HEK293 (cell line): ENCODE data around the gene ZNF799.

ENCODE experiments used
- CTCF ChIA-PET: fragments of 350-600 bp; formaldehyde crosslinking; extraction: SDS; loops from one replicate; lab custom pipeline; 2021; ENCODE audit warnings: antibody characterized with exemption; lab: Yijun Ruan, JAX
- POLR2A ChIA-PET: fragments of 300-600 bp; formaldehyde crosslinking; extraction: SDS; loops from one replicate; lab custom pipeline; 2020; ENCODE audit warnings: antibody characterized with exemption, inconsistent platforms; lab: Yijun Ruan, JAX
- H3K27ac ChIP-seq: fragments of 200-500 bp; sonication (Bioruptor generic); 2 replicates; pipeline ENCODE4 v1.5.1; 2014; ENCODE audit warnings: low read depth, low read length, control low read depth, inconsistent platforms; ENCODE audit errors: extremely low read depth
- H3K36me3 ChIP-seq, 2 experiments: fragments of 200-500 bp in 1 of 2; sonication (Bioruptor generic) in 1 of 2; 1 replicate in 1 of 2; 2 replicates in 1 of 2; pipeline ENCODE4 v1.5.1; 2014 to 2017; ENCODE audit warnings: inconsistent platforms in 2 of 2, low read length in 2 of 2; ENCODE audit not compliant: control insufficient read depth in 2 of 2, insufficient read depth in 1 of 2
- H3K4me1 ChIP-seq: fragments of 200-500 bp; sonication (Bioruptor generic); 2 replicates; pipeline ENCODE4 v1.5.1; 2014; ENCODE audit warnings: mild to moderate bottlenecking, low read length, inconsistent platforms; ENCODE audit not compliant: control insufficient read depth, insufficient read depth
- H3K4me3 ChIP-seq: 2 replicates; pipeline ENCODE4 v1.5.1; 2011; ENCODE audit warnings: low read depth, mild to moderate bottlenecking, control low read depth, low read length, moderate library complexity
- H3K9me3 ChIP-seq: fragments of 200-500 bp; sonication (Bioruptor generic); 2 replicates; pipeline ENCODE4 v1.5.1; 2014; ENCODE audit warnings: low read depth, low read length, inconsistent platforms; ENCODE audit not compliant: control insufficient read depth, insufficient read depth
- BCL11A ChIP-seq: fragments of 450-650 bp; formaldehyde crosslinking; IDR thresholded peaks from 2 replicates; pipeline ENCODE4 v1.5.1; 2016; ENCODE audit warnings: low read depth, missing biosample characterization, missing genetic modification characterization
- GLIS1 ChIP-seq: fragments of 450-650 bp; formaldehyde crosslinking; IDR thresholded peaks from 2 replicates; pipeline ENCODE4 v1.5.1; 2016; ENCODE audit warnings: missing biosample characterization, missing genetic modification characterization
- HOXD13 ChIP-seq: sonication (generic); formaldehyde crosslinking; IDR thresholded peaks from 2 replicates; pipeline ENCODE4 v1.8.0; 2022; ENCODE audit warnings: missing genetic modification reagents, borderline replicate concordance
- IKZF3 ChIP-seq: fragments of 450-650 bp; IDR thresholded peaks from 2 replicates; pipeline ENCODE4 v1.5.0; 2018; ENCODE audit warnings: missing biosample characterization, mild to moderate bottlenecking, missing genetic modification characterization, moderate library complexity
- SALL2 ChIP-seq: fragments of 450-650 bp; formaldehyde crosslinking; IDR thresholded peaks from 2 replicates; pipeline ENCODE4 v1.5.0; 2017; ENCODE audit warnings: missing biosample characterization, mild to moderate bottlenecking, missing genetic modification characterization, borderline replicate concordance
- SCRT1 ChIP-seq: fragments of 450-650 bp; formaldehyde crosslinking; IDR thresholded peaks from 2 replicates; pipeline ENCODE4 v1.5.1; 2016; ENCODE audit warnings: missing biosample characterization, missing genetic modification characterization, borderline replicate concordance
- SCRT2 ChIP-seq: fragments of 450-650 bp; formaldehyde crosslinking; IDR thresholded peaks from 2 replicates; pipeline ENCODE4 v1.5.1; 2016; ENCODE audit warnings: missing biosample characterization, missing genetic modification characterization
- SP2 ChIP-seq: fragments of 450-650 bp; formaldehyde crosslinking; IDR thresholded peaks from 2 replicates; pipeline ENCODE4 v1.5.1; 2016; ENCODE audit warnings: missing biosample characterization, missing genetic modification characterization
- TRIM28 ChIP-seq: IDR thresholded peaks from 2 replicates; pipeline ENCODE4 v1.6.1; 2011; ENCODE audit warnings: low read length, control low read depth, borderline replicate concordance
- ZBTB20 ChIP-seq: fragments of 450-650 bp; formaldehyde crosslinking; IDR thresholded peaks from 2 replicates; pipeline ENCODE4 v1.5.1; 2016; ENCODE audit warnings: missing biosample characterization, missing genetic modification characterization
- ZNF133 ChIP-seq: fragments of 450-650 bp; formaldehyde crosslinking; IDR thresholded peaks from 2 replicates; pipeline ENCODE4 v1.5.1; 2016; ENCODE audit warnings: missing biosample characterization, missing genetic modification characterization
- ZNF140 ChIP-seq: fragments of 450-650 bp; formaldehyde crosslinking; IDR thresholded peaks from 2 replicates; pipeline ENCODE4 v1.5.1; 2016; ENCODE audit warnings: missing biosample characterization, missing genetic modification characterization
- ZNF146 ChIP-seq: fragments of 450-650 bp; formaldehyde crosslinking; IDR thresholded peaks from 2 replicates; pipeline ENCODE4 v1.5.1; 2016; ENCODE audit warnings: missing biosample characterization, missing genetic modification characterization
- ZNF16 ChIP-seq: fragments of 450-650 bp; formaldehyde crosslinking; IDR thresholded peaks from 2 replicates; pipeline ENCODE4 v1.5.1; 2016; ENCODE audit warnings: low read depth, missing biosample characterization, missing genetic modification characterization
- ZNF169 ChIP-seq: fragments of 450-650 bp; formaldehyde crosslinking; IDR thresholded peaks from 2 replicates; pipeline ENCODE4 v1.5.1; 2016; ENCODE audit warnings: missing biosample characterization, missing genetic modification characterization
- ZNF202 ChIP-seq: fragments of 450-650 bp; formaldehyde crosslinking; IDR thresholded peaks from 2 replicates; pipeline ENCODE4 v1.5.1; 2016; ENCODE audit warnings: missing biosample characterization, missing genetic modification characterization, borderline replicate concordance
- ZNF24 ChIP-seq: fragments of 450-650 bp; formaldehyde crosslinking; IDR thresholded peaks from 2 replicates; pipeline ENCODE4 v1.5.1; 2016; ENCODE audit warnings: missing biosample characterization, missing genetic modification characterization
- ZNF248 ChIP-seq: fragments of 450-650 bp; formaldehyde crosslinking; IDR thresholded peaks from 2 replicates; pipeline ENCODE4 v1.5.1; 2017; ENCODE audit warnings: missing biosample characterization, missing genetic modification characterization
- ZNF274 ChIP-seq, 2 experiments: fragments of 200-500 bp in 1 of 2; fragments of 450-650 bp in 1 of 2; sonication (Bioruptor generic) in 1 of 2; formaldehyde crosslinking in 1 of 2; IDR thresholded peaks; 2 replicates each; pipeline versions ENCODE4 v1.5.1 to v1.6.1; 2014 to 2016; ENCODE audit warnings: borderline replicate concordance in 1 of 2, inconsistent platforms in 1 of 2, low read length in 1 of 2, missing biosample characterization in 1 of 2, missing genetic modification characterization in 1 of 2
- ZNF302 ChIP-seq: fragments of 450-650 bp; formaldehyde crosslinking; IDR thresholded peaks from 2 replicates; pipeline ENCODE4 v1.5.1; 2016; ENCODE audit warnings: missing biosample characterization, missing genetic modification characterization, low read depth
- ZNF324 ChIP-seq: fragments of 450-650 bp; formaldehyde crosslinking; IDR thresholded peaks from 2 replicates; pipeline ENCODE4 v1.5.1; 2016; ENCODE audit warnings: missing biosample characterization, missing genetic modification characterization
- ZNF473 ChIP-seq: fragments of 450-650 bp; formaldehyde crosslinking; IDR thresholded peaks from 2 replicates; pipeline ENCODE4 v1.5.1; 2017; ENCODE audit warnings: missing biosample characterization, missing genetic modification characterization
- ZNF558 ChIP-seq: fragments of 450-650 bp; formaldehyde crosslinking; IDR thresholded peaks from 2 replicates; pipeline ENCODE4 v1.5.1; 2016; ENCODE audit warnings: missing biosample characterization, missing genetic modification characterization
- ZNF596 ChIP-seq: fragments of 450-650 bp; IDR thresholded peaks from 2 replicates; pipeline ENCODE4 v1.5.0; 2018; ENCODE audit warnings: missing biosample characterization, mild to moderate bottlenecking, missing genetic modification characterization, moderate library complexity
- ZNF624 ChIP-seq: fragments of 450-650 bp; formaldehyde crosslinking; IDR thresholded peaks from 2 replicates; pipeline ENCODE4 v1.5.1; 2017; ENCODE audit warnings: missing biosample characterization, missing genetic modification characterization
- TF ChIP-seq, protein P1 (sequence below): fragments of 450-650 bp; formaldehyde crosslinking; IDR thresholded peaks from 2 replicates; pipeline ENCODE4 v1.5.1; 2016; ENCODE audit warnings: missing biosample characterization, missing genetic modification characterization
- TF ChIP-seq, protein P2 (sequence below): fragments of 450-650 bp; formaldehyde crosslinking; IDR thresholded peaks from 2 replicates; pipeline ENCODE4 v1.5.1; 2016; ENCODE audit warnings: missing biosample characterization, missing genetic modification characterization
- TF ChIP-seq, protein P3 (sequence below): fragments of 450-650 bp; formaldehyde crosslinking; conservative IDR thresholded peaks from 2 replicates; pipeline ENCODE4 v1.5.1; 2016; ENCODE audit warnings: low read depth, missing biosample characterization, missing genetic modification characterization
- TF ChIP-seq, protein P4 (sequence below): fragments of 450-650 bp; formaldehyde crosslinking; IDR thresholded peaks from 2 replicates; pipeline ENCODE4 v1.5.1; 2016; ENCODE audit warnings: missing biosample characterization, missing genetic modification characterization
- TF ChIP-seq, protein P5 (sequence below): fragments of 450-650 bp; formaldehyde crosslinking; IDR thresholded peaks from 2 replicates; pipeline ENCODE4 v1.5.1; 2017; ENCODE audit warnings: missing biosample characterization, missing genetic modification characterization

The ZNF799 gene

DNA sequence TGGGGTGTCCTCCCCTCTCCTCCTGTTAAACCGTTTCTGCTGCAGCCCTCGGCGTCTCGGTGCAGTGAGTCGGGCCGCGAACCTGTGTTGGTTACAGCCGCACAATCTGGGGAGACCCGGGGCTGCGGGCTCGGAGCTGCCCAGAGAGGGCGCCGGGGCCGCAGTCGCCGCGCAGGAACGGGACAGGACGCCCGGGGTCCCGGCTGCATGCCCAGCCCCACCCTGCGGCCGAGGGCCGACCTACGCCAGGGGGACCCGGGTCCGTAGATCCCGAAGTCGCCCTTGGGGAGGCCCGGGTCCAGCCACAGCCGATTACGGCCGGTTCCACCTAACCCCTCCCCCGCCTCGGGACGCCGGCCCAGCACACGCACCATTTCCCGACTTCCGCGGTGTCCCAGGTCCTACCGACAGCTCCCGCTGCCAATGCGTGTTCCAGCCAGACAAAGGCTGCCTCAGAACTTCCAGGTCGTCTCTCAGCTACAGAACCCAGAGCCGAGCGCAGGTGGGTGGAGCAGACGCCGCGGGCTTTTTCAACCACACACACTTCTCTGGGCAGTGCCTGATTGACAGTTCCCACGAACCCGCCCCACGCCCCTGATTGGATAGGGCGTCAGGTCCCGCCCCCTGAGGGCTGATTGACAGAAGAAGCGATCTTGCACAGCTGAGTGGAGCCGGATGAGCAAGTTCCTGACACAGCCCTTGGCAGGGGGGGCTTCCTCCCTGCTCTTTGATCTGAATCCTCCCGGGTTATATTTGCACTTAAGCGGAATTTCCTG is 39.7 kb upstream of the ZNF799 start, which contains the start of gene ZNF443:
Gene ZNF443, minus strand, starts transcription at position 481 of the 776 bp plus-strand sequence. Its CDS starts 107 bp downstream, at position 374.
- peak within 1 kb of the TSS; percentile 76 for H3K4me3 ChIP-seq
- no peaks in the 10 kb centered on the region for H3K36me3 ChIP-seq
- H3K27ac ChIP-seq: peak within 1 kb of the TSS; percentile 72
- H3K9me3 ChIP-seq: no peaks in the 10 kb centered on the region
- ChIA-PET POLR2A (interaction anchor here (0.6 to 2.0 kb wide), 15 partner anchors 40 to 627 kb away, joined by 3 to 16 read pairs (median 3); partner anchors contain the start of genes ZNF433, ZNF44, ZNF440 and ZNF442), CTCF (interaction anchor here (0.7 to 1.1 kb wide), 4 partner anchors 42 to 517 kb away, joined by 3 read pairs; no protein-coding TSS in a partner anchor)
- H3K4me1 ChIP-seq: no peaks in the 10 kb centered on the region
- TF ChIP-seq ZNF16 (tag by site-specific recombination) (no peak), TRIM28 (no peak), ZNF274 (IDR thresholded peaks at IDR 0.05; ENCODE audit: low read length) (no peak), ZNF274 (tag by site-specific recombination; IDR thresholded peaks at IDR 0.05; ENCODE audit: borderline replicate concordance) (no peak), ZNF146 (no peak), ZBTB20 (tag by site-specific recombination) (peak; percentile 93), ZNF473 (tag by site-specific recombination) (no peak), ZNF24 (tag by site-specific recombination) (no peak), ZNF140 (tag by site-specific recombination) (no peak), IKZF3 (tag by site-specific recombination) (no peak), ZNF302 (tag by site-specific recombination) (no peak), SALL2 (tag by site-specific recombination) (no peak), ZNF202 (tag by site-specific recombination) (no peak), ZNF624 (tag by site-specific recombination) (no peak), ZNF596 (tag by site-specific recombination) (no peak), SCRT1 (tag by site-specific recombination) (no peak), ZNF248 (no peak), ZNF133 (tag by site-specific recombination) (no peak), ZNF169 (no peak), GLIS1 (no peak), ZNF558 (no peak), SP2 (tag by site-specific recombination) (peak; percentile 91), BCL11A (tag by site-specific recombination) (no peak), HOXD13 (CRISPR knock-in tag) (no peak), SCRT2 (no peak), ZNF324 (tag by site-specific recombination) (no peak)
- TF ChIP-seq, protein P1, sequence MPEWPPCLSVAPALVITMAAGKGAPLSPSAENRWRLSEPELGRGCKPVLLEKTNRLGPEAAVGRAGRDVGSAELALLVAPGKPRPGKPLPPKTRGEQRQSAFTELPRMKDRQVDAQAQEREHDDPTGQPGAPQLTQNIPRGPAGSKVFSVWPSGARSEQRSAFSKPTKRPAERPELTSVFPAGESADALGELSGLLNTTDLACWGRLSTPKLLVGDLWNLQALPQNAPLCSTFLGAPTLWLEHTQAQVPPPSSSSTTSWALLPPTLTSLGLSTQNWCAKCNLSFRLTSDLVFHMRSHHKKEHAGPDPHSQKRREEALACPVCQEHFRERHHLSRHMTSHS (tag by site-specific recombination): no peak
- TF ChIP-seq, protein P2, sequence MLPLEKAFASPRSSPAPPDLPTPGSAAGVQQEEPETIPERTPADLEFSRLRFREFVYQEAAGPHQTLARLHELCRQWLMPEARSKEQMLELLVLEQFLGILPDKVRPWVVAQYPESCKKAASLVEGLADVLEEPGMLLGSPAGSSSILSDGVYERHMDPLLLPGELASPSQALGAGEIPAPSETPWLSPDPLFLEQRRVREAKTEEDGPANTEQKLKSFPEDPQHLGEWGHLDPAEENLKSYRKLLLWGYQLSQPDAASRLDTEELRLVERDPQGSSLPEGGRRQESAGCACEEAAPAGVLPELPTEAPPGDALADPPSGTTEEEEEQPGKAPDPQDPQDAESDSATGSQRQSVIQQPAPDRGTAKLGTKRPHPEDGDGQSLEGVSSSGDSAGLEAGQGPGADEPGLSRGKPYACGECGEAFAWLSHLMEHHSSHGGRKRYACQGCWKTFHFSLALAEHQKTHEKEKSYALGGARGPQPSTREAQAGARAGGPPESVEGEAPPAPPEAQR (tag by site-specific recombination): no peak
- TF ChIP-seq, protein P3, sequence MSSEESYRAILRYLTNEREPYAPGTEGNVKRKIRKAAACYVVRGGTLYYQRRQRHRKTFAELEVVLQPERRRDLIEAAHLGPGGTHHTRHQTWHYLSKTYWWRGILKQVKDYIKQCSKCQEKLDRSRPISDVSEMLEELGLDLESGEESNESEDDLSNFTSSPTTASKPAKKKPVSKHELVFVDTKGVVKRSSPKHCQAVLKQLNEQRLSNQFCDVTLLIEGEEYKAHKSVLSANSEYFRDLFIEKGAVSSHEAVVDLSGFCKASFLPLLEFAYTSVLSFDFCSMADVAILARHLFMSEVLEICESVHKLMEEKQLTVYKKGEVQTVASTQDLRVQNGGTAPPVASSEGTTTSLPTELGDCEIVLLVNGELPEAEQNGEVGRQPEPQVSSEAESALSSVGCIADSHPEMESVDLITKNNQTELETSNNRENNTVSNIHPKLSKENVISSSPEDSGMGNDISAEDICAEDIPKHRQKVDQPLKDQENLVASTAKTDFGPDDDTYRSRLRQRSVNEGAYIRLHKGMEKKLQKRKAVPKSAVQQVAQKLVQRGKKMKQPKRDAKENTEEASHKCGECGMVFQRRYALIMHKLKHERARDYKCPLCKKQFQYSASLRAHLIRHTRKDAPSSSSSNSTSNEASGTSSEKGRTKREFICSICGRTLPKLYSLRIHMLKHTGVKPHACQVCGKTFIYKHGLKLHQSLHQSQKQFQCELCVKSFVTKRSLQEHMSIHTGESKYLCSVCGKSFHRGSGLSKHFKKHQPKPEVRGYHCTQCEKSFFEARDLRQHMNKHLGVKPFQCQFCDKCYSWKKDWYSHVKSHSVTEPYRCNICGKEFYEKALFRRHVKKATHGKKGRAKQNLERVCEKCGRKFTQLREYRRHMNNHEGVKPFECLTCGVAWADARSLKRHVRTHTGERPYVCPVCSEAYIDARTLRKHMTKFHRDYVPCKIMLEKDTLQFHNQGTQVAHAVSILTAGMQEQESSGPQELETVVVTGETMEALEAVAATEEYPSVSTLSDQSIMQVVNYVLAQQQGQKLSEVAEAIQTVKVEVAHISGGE (tag by site-specific recombination): peak; percentile 55
- TF ChIP-seq, protein P4, sequence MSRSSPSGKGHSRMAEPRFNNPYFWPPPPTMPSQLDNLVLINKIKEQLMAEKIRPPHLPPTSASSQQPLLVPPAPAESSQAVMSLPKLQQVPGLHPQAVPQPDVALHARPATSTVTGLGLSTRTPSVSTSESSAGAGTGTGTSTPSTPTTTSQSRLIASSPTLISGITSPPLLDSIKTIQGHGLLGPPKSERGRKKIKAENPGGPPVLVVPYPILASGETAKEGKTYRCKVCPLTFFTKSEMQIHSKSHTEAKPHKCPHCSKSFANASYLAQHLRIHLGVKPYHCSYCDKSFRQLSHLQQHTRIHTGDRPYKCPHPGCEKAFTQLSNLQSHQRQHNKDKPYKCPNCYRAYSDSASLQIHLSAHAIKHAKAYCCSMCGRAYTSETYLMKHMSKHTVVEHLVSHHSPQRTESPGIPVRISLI (tag by site-specific recombination): no peak
- TF ChIP-seq, protein P5, sequence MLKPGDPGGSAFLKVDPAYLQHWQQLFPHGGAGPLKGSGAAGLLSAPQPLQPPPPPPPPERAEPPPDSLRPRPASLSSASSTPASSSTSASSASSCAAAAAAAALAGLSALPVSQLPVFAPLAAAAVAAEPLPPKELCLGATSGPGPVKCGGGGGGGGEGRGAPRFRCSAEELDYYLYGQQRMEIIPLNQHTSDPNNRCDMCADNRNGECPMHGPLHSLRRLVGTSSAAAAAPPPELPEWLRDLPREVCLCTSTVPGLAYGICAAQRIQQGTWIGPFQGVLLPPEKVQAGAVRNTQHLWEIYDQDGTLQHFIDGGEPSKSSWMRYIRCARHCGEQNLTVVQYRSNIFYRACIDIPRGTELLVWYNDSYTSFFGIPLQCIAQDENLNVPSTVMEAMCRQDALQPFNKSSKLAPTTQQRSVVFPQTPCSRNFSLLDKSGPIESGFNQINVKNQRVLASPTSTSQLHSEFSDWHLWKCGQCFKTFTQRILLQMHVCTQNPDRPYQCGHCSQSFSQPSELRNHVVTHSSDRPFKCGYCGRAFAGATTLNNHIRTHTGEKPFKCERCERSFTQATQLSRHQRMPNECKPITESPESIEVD (tag by site-specific recombination): no peak
